ENCODE measurements around the gene ACSL3.

Gene ACSL3

DNA sequence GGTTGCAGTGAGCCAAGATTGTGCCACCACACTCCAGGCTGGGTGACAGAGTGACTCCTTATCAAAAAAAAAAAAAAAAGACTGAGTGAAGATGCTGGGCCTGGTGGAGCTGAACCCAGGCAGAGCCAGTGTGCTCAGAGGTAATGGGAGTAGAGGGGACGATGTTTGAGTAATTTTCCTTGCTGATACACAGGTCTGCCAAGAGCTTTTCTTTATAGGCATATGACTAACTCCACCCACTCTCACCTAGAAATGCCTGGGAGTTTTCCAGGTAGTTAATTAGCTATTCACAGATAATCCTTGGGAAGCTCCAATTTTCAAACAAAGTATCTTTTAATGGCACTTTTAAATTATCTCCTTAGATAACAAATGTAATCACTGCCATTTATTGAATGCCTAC is 33.4 kb upstream of the ACSL3 start:
- TF ChIP-seq, protein P1, sequence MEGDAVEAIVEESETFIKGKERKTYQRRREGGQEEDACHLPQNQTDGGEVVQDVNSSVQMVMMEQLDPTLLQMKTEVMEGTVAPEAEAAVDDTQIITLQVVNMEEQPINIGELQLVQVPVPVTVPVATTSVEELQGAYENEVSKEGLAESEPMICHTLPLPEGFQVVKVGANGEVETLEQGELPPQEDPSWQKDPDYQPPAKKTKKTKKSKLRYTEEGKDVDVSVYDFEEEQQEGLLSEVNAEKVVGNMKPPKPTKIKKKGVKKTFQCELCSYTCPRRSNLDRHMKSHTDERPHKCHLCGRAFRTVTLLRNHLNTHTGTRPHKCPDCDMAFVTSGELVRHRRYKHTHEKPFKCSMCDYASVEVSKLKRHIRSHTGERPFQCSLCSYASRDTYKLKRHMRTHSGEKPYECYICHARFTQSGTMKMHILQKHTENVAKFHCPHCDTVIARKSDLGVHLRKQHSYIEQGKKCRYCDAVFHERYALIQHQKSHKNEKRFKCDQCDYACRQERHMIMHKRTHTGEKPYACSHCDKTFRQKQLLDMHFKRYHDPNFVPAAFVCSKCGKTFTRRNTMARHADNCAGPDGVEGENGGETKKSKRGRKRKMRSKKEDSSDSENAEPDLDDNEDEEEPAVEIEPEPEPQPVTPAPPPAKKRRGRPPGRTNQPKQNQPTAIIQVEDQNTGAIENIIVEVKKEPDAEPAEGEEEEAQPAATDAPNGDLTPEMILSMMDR (IDR thresholded peaks at IDR 0.05; ENCODE audit: low read depth, low read length, missing control alignments) = no peak
- in situ Hi-C loops (cut with HindIII; ENCODE audit: low sequenced_read_pairs) = no loop called here
- DNase-seq (ENCODE audit: low read depth) = no peak
- H3K4me3 ChIP-seq (ENCODE audit: low read depth, low read length) = no peak overlapping the region

DNA sequence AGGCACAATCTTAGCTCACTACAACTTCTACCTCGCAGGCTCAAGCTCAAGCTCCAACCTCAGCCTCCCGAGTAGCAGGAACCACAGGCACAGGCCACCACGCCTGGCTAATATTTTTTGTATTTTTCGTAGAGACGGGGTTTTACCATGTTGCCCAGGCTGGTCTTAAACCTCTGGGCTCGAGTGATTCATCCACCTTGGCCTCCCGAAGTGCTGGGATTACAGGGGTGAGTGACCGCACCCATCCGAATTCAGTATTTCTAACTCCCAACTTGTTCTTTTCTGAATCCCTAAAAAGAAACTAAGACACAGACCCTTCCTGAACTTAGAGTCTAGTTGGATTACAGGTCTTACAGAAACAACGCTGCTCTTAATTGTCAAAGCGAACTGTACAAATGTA is 32.3 kb upstream of the ACSL3 start:
- DNase-seq (ENCODE audit: low read depth) = no peak
- in situ Hi-C loops (cut with HindIII; ENCODE audit: low sequenced_read_pairs) = no loop called here
- H3K4me3 ChIP-seq (ENCODE audit: low read depth, low read length) = no peak overlapping the region
- TF ChIP-seq, protein P1 (IDR thresholded peaks at IDR 0.05; ENCODE audit: low read depth, low read length, missing control alignments) = no peak

DNA sequence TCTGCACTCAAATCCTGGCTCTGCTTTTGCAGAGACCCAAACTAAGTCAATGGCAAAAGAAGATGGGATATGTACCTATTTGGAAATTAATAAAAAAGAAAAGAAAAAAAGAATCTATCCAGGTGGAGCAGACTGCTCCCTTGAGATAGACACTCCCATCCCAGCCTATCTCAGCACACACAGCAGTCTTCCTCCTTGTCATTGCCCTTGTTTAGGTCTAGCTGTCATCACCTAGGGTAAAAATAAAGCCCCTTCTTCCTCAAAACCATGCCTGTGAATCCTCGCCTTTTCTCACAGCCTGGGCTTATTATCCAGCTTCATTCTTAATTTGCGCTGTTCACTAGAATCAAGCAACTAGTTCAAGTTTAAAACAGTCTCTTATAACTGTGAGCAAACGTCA is 30.7 kb upstream of the ACSL3 start:
- in situ Hi-C loops (cut with HindIII; ENCODE audit: low sequenced_read_pairs) = no loop called here
- H3K4me3 ChIP-seq (ENCODE audit: low read depth, low read length) = no peak overlapping the region
- TF ChIP-seq, protein P1 (IDR thresholded peaks at IDR 0.05; ENCODE audit: low read depth, low read length, missing control alignments) = no peak
- no peak for DNase-seq (ENCODE audit: low read depth)

DNA sequence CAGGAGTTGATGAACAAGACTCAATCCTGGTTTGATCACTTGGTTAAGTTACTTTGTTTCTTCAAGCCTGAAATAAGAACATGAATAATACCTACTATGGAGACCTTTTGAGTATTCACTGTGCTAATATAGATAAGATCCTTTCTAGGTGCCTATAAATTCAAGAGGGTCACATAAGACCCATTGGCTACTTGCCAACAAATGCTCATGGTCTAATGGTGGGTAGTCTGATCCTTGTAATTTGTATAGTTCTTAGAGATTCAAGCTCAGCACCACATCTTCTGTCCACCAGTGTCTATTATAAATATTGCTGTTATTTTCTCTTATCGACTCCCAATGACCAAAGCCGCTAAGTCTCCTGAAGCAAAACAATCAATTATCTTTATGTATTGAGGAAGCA is 27.4 kb upstream of the ACSL3 start:
- in situ Hi-C loops (cut with HindIII; ENCODE audit: low sequenced_read_pairs) = no loop called here
- no peak for DNase-seq (ENCODE audit: low read depth)
- no peak overlapping the region for H3K4me3 ChIP-seq (ENCODE audit: low read depth, low read length)
- TF ChIP-seq, protein P1 (IDR thresholded peaks at IDR 0.05; ENCODE audit: low read depth, low read length, missing control alignments) = no peak

DNA sequence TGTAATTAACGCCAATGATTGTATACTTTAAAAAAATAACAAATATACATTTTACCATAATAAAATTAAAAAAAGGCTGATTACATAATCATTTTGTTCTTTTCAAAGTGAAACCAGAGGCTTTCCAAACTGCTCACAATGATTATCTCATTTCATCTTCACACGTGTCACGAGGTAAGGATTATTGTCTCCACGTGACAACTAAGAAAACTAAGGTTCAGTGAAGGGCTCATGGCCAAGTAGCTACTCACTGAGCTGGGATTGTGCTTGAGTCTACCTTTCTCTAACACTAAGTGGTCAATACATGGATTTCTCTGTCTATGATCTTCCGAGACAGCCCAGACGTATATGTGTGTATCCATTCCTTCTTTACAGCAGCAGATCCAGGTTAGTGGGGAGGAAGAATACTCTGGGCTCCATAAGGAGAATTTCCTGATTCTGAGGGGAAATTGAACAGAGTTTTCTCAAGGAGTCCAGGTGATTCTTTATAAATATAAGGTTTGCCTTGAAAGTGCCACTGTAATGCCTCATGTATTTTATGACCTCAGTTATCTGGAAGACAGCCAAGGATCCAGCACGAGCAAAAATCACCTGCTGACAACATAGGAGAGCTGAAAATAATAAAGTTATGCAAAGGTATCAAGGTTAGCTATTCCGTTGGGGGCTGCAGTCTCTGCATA is 25.6 kb upstream of the ACSL3 start:
- H3K4me3 ChIP-seq (ENCODE audit: low read depth, low read length) = no peak overlapping the region
- in situ Hi-C loops (cut with HindIII; ENCODE audit: low sequenced_read_pairs) = no loop called here
- DNase-seq (ENCODE audit: low read depth) = no peak
- TF ChIP-seq, protein P1 (IDR thresholded peaks at IDR 0.05; ENCODE audit: low read depth, low read length, missing control alignments) = no peak

DNA sequence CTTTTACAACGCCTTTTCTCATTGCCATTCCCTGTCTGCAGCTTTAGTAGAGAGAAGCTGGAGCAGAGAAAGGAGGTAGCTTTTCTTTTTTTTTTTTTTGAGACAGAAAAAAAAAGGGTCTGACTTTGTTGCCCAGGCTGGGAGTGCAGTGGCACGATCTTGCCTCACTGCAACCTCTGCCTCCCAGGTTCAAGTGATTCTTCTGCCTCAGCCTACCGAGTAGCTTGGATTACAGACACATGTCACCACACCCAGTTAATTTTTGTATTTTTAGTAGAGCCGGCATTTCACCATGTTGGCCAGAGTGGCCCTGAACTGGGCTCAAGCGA is 25.0 kb upstream of the ACSL3 start:
- H3K4me3 ChIP-seq (ENCODE audit: low read depth, low read length) = no peak overlapping the region
- DNase-seq (ENCODE audit: low read depth) = no peak
- TF ChIP-seq, protein P1 (IDR thresholded peaks at IDR 0.05; ENCODE audit: low read depth, low read length, missing control alignments) = no peak
- in situ Hi-C loops (cut with HindIII; ENCODE audit: low sequenced_read_pairs) = no loop called here
